Activated CD4-positive, CD25-positive, alpha-beta regulatory T cell treated with anti-CD3 and anti-CD28 coated beads, Interleukin-2, amount 50 U/mL, for 72 hours (primary cell): Measurements from ENCODE around the gene PHF3.
A peak's percentile ranks its signal among the peaks of the same experiment; 100 is the strongest.

Source experiments
- DNase-seq: peaks from one replicate; pipeline ENCODE4 v3.0.0; 2021

Gene PHF3

GRCh38 chr6:63635588-63636517, at the start of gene PHF3:
Gene PHF3, plus strand, starts transcription at chr6:63635802. Its CDS starts 10,750 bp downstream, at chr6:63646552.
- peak; percentile 89 for DNase-seq

GRCh38 chr6:63589952-63590411, 45.6 kb upstream of the PHF3 start:
- DNase-seq = no peak

GRCh38 chr6:63592886-63593285, 42.7 kb upstream of the PHF3 start:
- DNase-seq = no peak

- DNase-seq = no peak
Measured at GRCh38 chr6:63597141-63598048, 38.2 kb upstream of the PHF3 start.

GRCh38 chr6:63598049-63599036, 37.3 kb upstream of the PHF3 start:
- peak; percentile 62 for DNase-seq

GRCh38 chr6:63599243-63599642, 36.4 kb upstream of the PHF3 start:
- no peak for DNase-seq

GRCh38 chr6:63600136-63600535, 35.5 kb upstream of the PHF3 start:
- DNase-seq = no peak

- no peak for DNase-seq
Measured at GRCh38 chr6:63609231-63609630, 26.4 kb upstream of the PHF3 start.

GRCh38 chr6:63610944-63611343, 24.7 kb upstream of the PHF3 start:
- no peak for DNase-seq

GRCh38 chr6:63611560-63611959, 24.0 kb upstream of the PHF3 start:
- DNase-seq = no peak

GRCh38 chr6:63615590-63615989, 20.0 kb upstream of the PHF3 start:
- DNase-seq = no peak

- no peak for DNase-seq
Measured at GRCh38 chr6:63624091-63624490, 11.5 kb upstream of the PHF3 start.

GRCh38 chr6:63630466-63630865, 5.1 kb upstream of the PHF3 start:
- no peak for DNase-seq

- DNase-seq = no peak
Measured at GRCh38 chr6:63634630-63635029, 972 bp upstream of the PHF3 start.

- no peak for DNase-seq
Measured at GRCh38 chr6:63635215-63635587, 401 bp upstream of the PHF3 start.

- DNase-seq = peak; percentile 55
Measured at GRCh38 chr6:63636518-63637021, 968 bp downstream of the PHF3 start.

GRCh38 chr6:63637865-63638445, 2.4 kb downstream of the PHF3 start:
- no peak for DNase-seq

GRCh38 chr6:63640062-63640461, 4.5 kb downstream of the PHF3 start:
- DNase-seq = no peak

GRCh38 chr6:63643862-63644261, 8.3 kb downstream of the PHF3 start:
- no peak for DNase-seq

GRCh38 chr6:63644668-63645326, 9.2 kb downstream of the PHF3 start:
- no peak for DNase-seq

- DNase-seq = no peak
Measured at GRCh38 chr6:63649269-63649668, 13.7 kb downstream of the PHF3 start.
